Epithelial cell of esophagus (primary cell): ENCODE measurements around the gene SORCS1.

Experiments used
- DNase-seq: peaks from one replicate; pipeline ENCODE4 v3.0.0; 2010; ENCODE audit warnings: low read depth
- H3K4me3 ChIP-seq: 2 replicates; pipeline ENCODE4 v1.5.1; 2011; ENCODE audit warnings: mild to moderate bottlenecking, low read length, control low read depth
- TF ChIP-seq, protein P1 (sequence below): IDR thresholded peaks from 2 replicates; pipeline ENCODE4 v1.5.1; 2011; ENCODE audit warnings: low read depth, mild to moderate bottlenecking, low read length, control low read depth, inconsistent platforms; ENCODE audit not compliant: insufficient read depth; ENCODE audit errors: missing control alignments

Gene SORCS1

GRCh38 chr10:106567629-106568028, 596.9 kb downstream of the SORCS1 start:
- H3K4me3 ChIP-seq = no peak overlapping the region
- DNase-seq = no peak
- TF ChIP-seq, protein P1, sequence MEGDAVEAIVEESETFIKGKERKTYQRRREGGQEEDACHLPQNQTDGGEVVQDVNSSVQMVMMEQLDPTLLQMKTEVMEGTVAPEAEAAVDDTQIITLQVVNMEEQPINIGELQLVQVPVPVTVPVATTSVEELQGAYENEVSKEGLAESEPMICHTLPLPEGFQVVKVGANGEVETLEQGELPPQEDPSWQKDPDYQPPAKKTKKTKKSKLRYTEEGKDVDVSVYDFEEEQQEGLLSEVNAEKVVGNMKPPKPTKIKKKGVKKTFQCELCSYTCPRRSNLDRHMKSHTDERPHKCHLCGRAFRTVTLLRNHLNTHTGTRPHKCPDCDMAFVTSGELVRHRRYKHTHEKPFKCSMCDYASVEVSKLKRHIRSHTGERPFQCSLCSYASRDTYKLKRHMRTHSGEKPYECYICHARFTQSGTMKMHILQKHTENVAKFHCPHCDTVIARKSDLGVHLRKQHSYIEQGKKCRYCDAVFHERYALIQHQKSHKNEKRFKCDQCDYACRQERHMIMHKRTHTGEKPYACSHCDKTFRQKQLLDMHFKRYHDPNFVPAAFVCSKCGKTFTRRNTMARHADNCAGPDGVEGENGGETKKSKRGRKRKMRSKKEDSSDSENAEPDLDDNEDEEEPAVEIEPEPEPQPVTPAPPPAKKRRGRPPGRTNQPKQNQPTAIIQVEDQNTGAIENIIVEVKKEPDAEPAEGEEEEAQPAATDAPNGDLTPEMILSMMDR = no peak

DNA sequence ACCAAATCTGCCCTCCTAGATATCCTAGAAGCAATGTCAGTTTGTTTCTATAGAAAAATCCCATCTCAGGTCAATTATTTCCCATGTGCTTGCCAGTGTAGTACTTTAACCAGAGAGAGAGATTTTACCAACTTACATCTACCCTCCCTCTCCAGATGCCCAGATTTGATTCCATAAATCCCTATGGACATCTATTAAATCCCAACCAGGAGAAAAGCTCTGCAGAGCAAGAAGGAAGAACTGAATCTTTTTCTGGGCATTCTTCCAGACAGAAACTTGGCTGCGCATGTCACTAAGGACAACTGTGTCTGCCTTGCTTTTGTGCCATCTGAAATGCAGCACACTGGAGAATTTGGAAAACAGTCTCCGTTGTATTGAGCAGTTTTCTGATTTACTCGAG, 597.6 kb downstream of the SORCS1 start:
- DNase-seq = no peak
- no peak overlapping the region for H3K4me3 ChIP-seq
- TF ChIP-seq, protein P1 = no peak

- TF ChIP-seq, protein P1 = no peak
- DNase-seq = peak; percentile 86
- no peak overlapping the region for H3K4me3 ChIP-seq
Measured at GRCh38 chr10:106565546-106565945, 599.0 kb downstream of the SORCS1 start.

GRCh38 chr10:106563384-106563783, 601.1 kb downstream of the SORCS1 start:
- no peak overlapping the region for H3K4me3 ChIP-seq
- TF ChIP-seq, protein P1 = no peak

GRCh38 chr10:106560925-106561640, 603.4 kb downstream of the SORCS1 start:
- H3K4me3 ChIP-seq = no peak overlapping the region
- DNase-seq = peak; percentile 79

More at GRCh38 chr10:106563384-106563783, 601.1 kb downstream of the SORCS1 start:
- DNase-seq = no peak

GRCh38 chr10:106559442-106559841, 605.1 kb downstream of the SORCS1 start:
- TF ChIP-seq, protein P1 = no peak
- no peak for DNase-seq
- H3K4me3 ChIP-seq = no peak overlapping the region

More at GRCh38 chr10:106560925-106561640, 603.4 kb downstream of the SORCS1 start:
- TF ChIP-seq, protein P1 = no peak

DNA sequence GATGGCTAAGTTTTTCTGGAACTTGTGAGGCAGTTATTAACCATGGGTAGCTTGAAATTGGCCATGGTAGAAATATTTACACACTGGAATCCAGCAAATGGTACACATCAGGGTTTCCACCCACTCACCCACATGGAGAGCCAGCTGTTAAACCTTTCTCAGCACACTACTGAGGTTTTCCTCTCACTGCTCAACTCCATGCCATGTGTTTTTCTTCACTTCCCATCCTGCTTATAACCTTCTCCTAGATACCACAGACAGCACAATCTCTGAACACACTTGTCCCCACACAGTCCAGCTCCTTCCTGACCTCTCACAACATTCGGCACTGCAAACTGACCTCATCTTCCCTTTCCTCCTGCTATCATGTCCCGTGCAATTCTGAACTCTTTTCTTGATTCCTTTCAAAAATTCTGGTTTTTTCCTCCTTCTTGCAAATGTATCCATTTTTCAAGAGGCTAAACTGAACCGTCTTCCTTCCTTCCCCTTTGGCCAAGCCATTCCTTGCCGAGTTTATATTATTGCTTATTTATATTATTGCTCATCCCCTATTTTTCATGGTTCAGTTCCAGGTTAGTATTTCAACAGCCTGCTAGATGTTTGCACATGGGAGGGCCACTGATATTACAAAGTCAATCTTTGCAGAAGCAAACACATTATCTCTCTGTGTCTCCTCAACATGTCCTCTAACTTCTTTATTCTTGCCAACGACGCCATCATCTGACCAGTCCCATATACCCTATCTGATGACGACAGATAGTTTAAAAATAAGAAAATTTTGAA, 606.4 kb downstream of the SORCS1 start:
- DNase-seq = peak; percentile 36
- H3K4me3 ChIP-seq = no peak overlapping the region
- TF ChIP-seq, protein P1 = no peak
